ENCODE results near the gene LSM2. TPM values are rescaled to one million over a fixed set of nuclear protein-coding genes. Genes with fewer than 3 reads are reported as not detected.

The LSM2 gene
- polyA plus RNA-seq, 1 donor from 2014 or later, result 68.5 TPM

DNA sequence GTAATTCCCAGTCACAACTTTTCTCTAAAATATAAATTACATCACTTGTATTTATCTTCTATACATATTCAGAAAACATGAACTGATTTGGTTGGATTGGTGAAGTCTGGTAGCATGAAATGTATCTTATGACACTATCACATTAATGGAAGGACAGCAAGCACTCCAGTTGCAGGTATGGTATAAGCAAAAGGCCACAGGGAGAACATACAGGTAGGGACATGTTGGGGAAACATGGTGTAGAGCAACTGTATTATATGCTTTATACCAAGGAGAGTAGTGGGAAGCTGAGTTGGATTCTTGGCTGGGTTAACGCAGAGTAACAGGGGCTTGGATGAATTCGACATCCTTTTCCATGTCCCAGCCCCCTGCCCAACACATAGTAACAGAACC, 9.8 kb downstream of the LSM2 start:
- no peaks in the 10 kb centered on the region for H3K9me3 ChIP-seq (ENCODE audit: low read length)
- H3K4me3 ChIP-seq (ENCODE audit: low read length), result no peak overlapping the region
- H2AFZ ChIP-seq (ENCODE audit: low read depth, low read length), result no peak overlapping the region
- H3K9me2 ChIP-seq (ENCODE audit: insufficient read depth, low read length), result no peaks in the 10 kb centered on the region
- H3K79me2 ChIP-seq (replicated peaks; ENCODE audit: insufficient read depth, low read length), result peaks cover 18% of the 10 kb centered on the region
- H3K9ac ChIP-seq (ENCODE audit: low read length), result no peak overlapping the region
- no peaks in the 10 kb centered on the region for H4K20me1 ChIP-seq (ENCODE audit: insufficient read depth)
- TF ChIP-seq REST (IDR thresholded peaks at IDR 0.05; ENCODE audit: borderline replicate concordance) (no peak), EZH2 (IDR thresholded peaks at IDR 0.05; ENCODE audit: borderline replicate concordance, insufficient read depth, low read length, poor library complexity, severe bottlenecking) (no peak), EP300 (conservative IDR thresholded peaks at IDR 0.05; ENCODE audit: poor library complexity, severe bottlenecking) (no peak), SMC3 (conservative IDR thresholded peaks at IDR 0.05; ENCODE audit: poor library complexity) (no peak), RAD21 (conservative IDR thresholded peaks at IDR 0.05) (no peak), MXI1 (conservative IDR thresholded peaks at IDR 0.05; ENCODE audit: poor library complexity, severe bottlenecking) (no peak), TAF1 (IDR thresholded peaks at IDR 0.05; ENCODE audit: low read depth) (no peak)
- TF ChIP-seq, protein P1, sequence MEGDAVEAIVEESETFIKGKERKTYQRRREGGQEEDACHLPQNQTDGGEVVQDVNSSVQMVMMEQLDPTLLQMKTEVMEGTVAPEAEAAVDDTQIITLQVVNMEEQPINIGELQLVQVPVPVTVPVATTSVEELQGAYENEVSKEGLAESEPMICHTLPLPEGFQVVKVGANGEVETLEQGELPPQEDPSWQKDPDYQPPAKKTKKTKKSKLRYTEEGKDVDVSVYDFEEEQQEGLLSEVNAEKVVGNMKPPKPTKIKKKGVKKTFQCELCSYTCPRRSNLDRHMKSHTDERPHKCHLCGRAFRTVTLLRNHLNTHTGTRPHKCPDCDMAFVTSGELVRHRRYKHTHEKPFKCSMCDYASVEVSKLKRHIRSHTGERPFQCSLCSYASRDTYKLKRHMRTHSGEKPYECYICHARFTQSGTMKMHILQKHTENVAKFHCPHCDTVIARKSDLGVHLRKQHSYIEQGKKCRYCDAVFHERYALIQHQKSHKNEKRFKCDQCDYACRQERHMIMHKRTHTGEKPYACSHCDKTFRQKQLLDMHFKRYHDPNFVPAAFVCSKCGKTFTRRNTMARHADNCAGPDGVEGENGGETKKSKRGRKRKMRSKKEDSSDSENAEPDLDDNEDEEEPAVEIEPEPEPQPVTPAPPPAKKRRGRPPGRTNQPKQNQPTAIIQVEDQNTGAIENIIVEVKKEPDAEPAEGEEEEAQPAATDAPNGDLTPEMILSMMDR (IDR thresholded peaks at IDR 0.05; ENCODE audit: poor library complexity, severe bottlenecking), result no peak
- no peak overlapping the region for H3K27ac ChIP-seq (ENCODE audit: low read length)
- no peaks in the 10 kb centered on the region for H3F3A ChIP-seq (ENCODE audit: insufficient read depth, low read length, poor library complexity, severe bottlenecking)
- H3K36me3 ChIP-seq (ENCODE audit: insufficient read depth, low read length), result no peaks in the 10 kb centered on the region
- H3K4me2 ChIP-seq (ENCODE audit: low read length), result no peak overlapping the region
- H3K27me3 ChIP-seq (ENCODE audit: insufficient read depth, low read depth, low read length), result no peaks in the 10 kb centered on the region

DNA sequence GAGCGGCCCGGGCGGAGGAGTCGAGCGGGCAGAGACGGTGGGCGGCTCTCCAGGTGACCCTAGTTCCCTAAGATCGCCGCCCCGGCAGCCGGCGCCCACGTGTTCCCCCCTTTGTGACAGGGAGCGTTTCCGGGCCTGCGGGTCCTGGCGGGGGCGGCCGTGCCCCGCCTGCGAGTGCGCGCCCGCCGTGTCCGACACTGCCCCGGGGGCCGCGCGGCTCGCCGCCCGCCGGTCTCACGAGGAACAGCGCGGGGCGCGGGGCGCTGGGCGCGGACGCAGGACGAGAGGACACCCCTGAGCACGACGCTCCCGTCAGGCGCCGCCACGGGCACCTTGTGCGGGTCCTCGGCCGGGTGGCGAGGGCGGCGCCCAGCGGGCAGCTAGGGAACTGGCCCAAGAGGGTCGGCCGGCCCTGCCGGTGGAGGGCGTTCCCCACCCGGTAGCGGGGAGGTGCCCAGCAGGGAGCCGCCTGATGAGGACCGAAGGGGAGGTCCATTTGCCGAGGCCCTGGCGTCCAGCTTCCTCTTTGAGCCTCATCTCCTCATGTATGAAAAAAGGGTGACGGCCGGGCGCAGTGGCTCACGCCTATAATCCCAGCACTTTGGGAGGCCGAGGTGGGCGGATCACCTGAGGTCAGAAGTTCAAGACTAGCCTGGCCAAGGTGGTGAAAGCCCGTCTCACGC, 11.0 kb downstream of the LSM2 start, which contains the start of gene VARS1:
VARS1 (minus strand) TSS at position 137 of the 683 bp plus-strand sequence. CDS start 535 bp downstream, outside the sequence.
- H3K79me2 ChIP-seq (replicated peaks; ENCODE audit: insufficient read depth, low read length), result peaks cover 18% of the 10 kb centered on the region
- H3K27me3 ChIP-seq (ENCODE audit: insufficient read depth, low read depth, low read length), result no peaks in the 10 kb centered on the region
- H3F3A ChIP-seq (ENCODE audit: insufficient read depth, low read length, poor library complexity, severe bottlenecking), result no peaks in the 10 kb centered on the region
- H3K4me3 ChIP-seq (ENCODE audit: low read length), result peak within 1 kb of the TSS; percentile 100
- no peaks in the 10 kb centered on the region for H3K9me3 ChIP-seq (ENCODE audit: low read length)
- peak within 1 kb of the TSS; percentile 89 for H3K9ac ChIP-seq (ENCODE audit: low read length)
- H2AFZ ChIP-seq (ENCODE audit: low read depth, low read length), result peak within 1 kb of the TSS; percentile 53
- H3K36me3 ChIP-seq (ENCODE audit: insufficient read depth, low read length), result no peaks in the 10 kb centered on the region
- TF ChIP-seq, protein P1 (IDR thresholded peaks at IDR 0.05; ENCODE audit: poor library complexity, severe bottlenecking), result peak; percentile 99
- TF ChIP-seq TAF1 (IDR thresholded peaks at IDR 0.05; ENCODE audit: low read depth), result no peak
- peak; percentile 88 for TF ChIP-seq SMC3 (conservative IDR thresholded peaks at IDR 0.05; ENCODE audit: poor library complexity)
- TF ChIP-seq POLR2AphosphoS5 (IDR thresholded peaks at IDR 0.05), result peak; percentile 65
- no peak for TF ChIP-seq REST (IDR thresholded peaks at IDR 0.05; ENCODE audit: borderline replicate concordance)
- peak; percentile 70 for TF ChIP-seq EP300 (conservative IDR thresholded peaks at IDR 0.05; ENCODE audit: poor library complexity, severe bottlenecking)
- peak; percentile 98 for TF ChIP-seq MXI1 (conservative IDR thresholded peaks at IDR 0.05; ENCODE audit: poor library complexity, severe bottlenecking)
- TF ChIP-seq RAD21 (conservative IDR thresholded peaks at IDR 0.05), result peak; percentile 76
- TF ChIP-seq EZH2 (IDR thresholded peaks at IDR 0.05; ENCODE audit: borderline replicate concordance, insufficient read depth, low read length, poor library complexity, severe bottlenecking), result no peak
- no peaks in the 10 kb centered on the region for H4K20me1 ChIP-seq (ENCODE audit: insufficient read depth)
- peak within 1 kb of the TSS; percentile 100 for H3K4me2 ChIP-seq (ENCODE audit: low read length)
- no peaks in the 10 kb centered on the region for H3K9me2 ChIP-seq (ENCODE audit: insufficient read depth, low read length)
- H3K27ac ChIP-seq (ENCODE audit: low read length), result peak within 1 kb of the TSS; percentile 62
